HTERT RPE-1 (cell line): Measurements from ENCODE around the gene CYP1A2.
"Not testable (repeated sequence)": the region's sequence is repeated elsewhere in the genome, so short reads cannot be mapped to it uniquely, and the experiment has no call there.

Experiments
- in situ Hi-C: fragments of 300-500 bp; cut with MboI; formaldehyde crosslinking; loops from 4 replicates; pipeline ENCODE4 v1.14.3; 2020; ENCODE audit warnings: low sequenced_read_pairs

Gene CYP1A2

GRCh38 chr15:74733269-74733668 is 15.4 kb upstream of the CYP1A2 start:
- in situ Hi-C loops, result no loop called here

- in situ Hi-C loops, result no loop called here
Measured at GRCh38 chr15:74735305-74735704, 13.3 kb upstream of the CYP1A2 start.

GRCh38 chr15:74738239-74738638 is 10.4 kb upstream of the CYP1A2 start:
- in situ Hi-C loops, result not testable (repeated sequence)

- in situ Hi-C loops, result no loop called here
Measured at GRCh38 chr15:74742422-74742821, 6.2 kb upstream of the CYP1A2 start.

- in situ Hi-C loops, result no loop called here
Measured at GRCh38 chr15:74746389-74746788, 2.3 kb upstream of the CYP1A2 start.

- in situ Hi-C loops, result loop anchor here (25.0 kb wide), 1 partner anchor 113 kb away; no protein-coding TSS in a partner anchor
Measured at GRCh38 chr15:74749832-74750231, 1.2 kb downstream of the CYP1A2 start.

GRCh38 chr15:74750751-74751150 is 2.1 kb downstream of the CYP1A2 start:
- in situ Hi-C loops, result loop anchor here (25.0 kb wide), 1 partner anchor 113 kb away; no protein-coding TSS in a partner anchor

GRCh38 chr15:74752011-74752410 is 3.4 kb downstream of the CYP1A2 start:
- in situ Hi-C loops, result loop anchor here (25.0 kb wide), 1 partner anchor 115 kb away; no protein-coding TSS in a partner anchor

GRCh38 chr15:74752531-74752930 is 3.9 kb downstream of the CYP1A2 start:
- in situ Hi-C loops, result loop anchor here (25.0 kb wide), 1 partner anchor 115 kb away; no protein-coding TSS in a partner anchor

- in situ Hi-C loops, result loop anchor here (25.0 kb wide), 1 partner anchor 117 kb away; no protein-coding TSS in a partner anchor
Measured at GRCh38 chr15:74754593-74755215, 6.1 kb downstream of the CYP1A2 start.

- in situ Hi-C loops, result loop anchor here (25.0 kb wide), 1 partner anchor 121 kb away; no protein-coding TSS in a partner anchor
Measured at GRCh38 chr15:74758736-74759135, 10.1 kb downstream of the CYP1A2 start.

- in situ Hi-C loops, result loop anchor here (25.0 kb wide), 1 partner anchor 125 kb away; no protein-coding TSS in a partner anchor
Measured at GRCh38 chr15:74762791-74763150, 14.1 kb downstream of the CYP1A2 start.

GRCh38 chr15:74763416-74763815 is 14.8 kb downstream of the CYP1A2 start:
- in situ Hi-C loops, result loop anchor here (25.0 kb wide), 1 partner anchor 126 kb away; no protein-coding TSS in a partner anchor

GRCh38 chr15:74767167-74768098 is 18.8 kb downstream of the CYP1A2 start:
- in situ Hi-C loops, result loop anchor here (25.0 kb wide), 1 partner anchor 130 kb away; no protein-coding TSS in a partner anchor

- in situ Hi-C loops, result loop anchor here (25.0 kb wide), 1 partner anchor 131 kb away; no protein-coding TSS in a partner anchor
Measured at GRCh38 chr15:74768099-74768770, 19.6 kb downstream of the CYP1A2 start.

- in situ Hi-C loops, result loop anchor here (25.0 kb wide), 1 partner anchor 132 kb away; no protein-coding TSS in a partner anchor
Measured at GRCh38 chr15:74768771-74769342, 20.2 kb downstream of the CYP1A2 start.

- in situ Hi-C loops, result loop anchor here (25.0 kb wide), 1 partner anchor 132 kb away; no protein-coding TSS in a partner anchor
Measured at GRCh38 chr15:74769463-74770025, 20.9 kb downstream of the CYP1A2 start.

GRCh38 chr15:74770211-74770903 is 21.7 kb downstream of the CYP1A2 start:
- in situ Hi-C loops, result loop anchor here (25.0 kb wide), 1 partner anchor 133 kb away; no protein-coding TSS in a partner anchor

GRCh38 chr15:74773329-74773728 is 24.7 kb downstream of the CYP1A2 start:
- in situ Hi-C loops, result loop anchor here (25.0 kb wide), 1 partner anchor 136 kb away; no protein-coding TSS in a partner anchor
